Measurements from ENCODE around the gene HBS1L. TPM values are rescaled to one million over a fixed set of nuclear protein-coding genes. Genes with fewer than 3 reads are reported as not detected.

HBS1L gene
- total and polyA plus RNA-seq, 10 of the 15 experiments (the other 5 are each of a cell fraction or from before 2014, with no cell fraction given), result 58.7 to 142 (median 78.8) TPM

DNA sequence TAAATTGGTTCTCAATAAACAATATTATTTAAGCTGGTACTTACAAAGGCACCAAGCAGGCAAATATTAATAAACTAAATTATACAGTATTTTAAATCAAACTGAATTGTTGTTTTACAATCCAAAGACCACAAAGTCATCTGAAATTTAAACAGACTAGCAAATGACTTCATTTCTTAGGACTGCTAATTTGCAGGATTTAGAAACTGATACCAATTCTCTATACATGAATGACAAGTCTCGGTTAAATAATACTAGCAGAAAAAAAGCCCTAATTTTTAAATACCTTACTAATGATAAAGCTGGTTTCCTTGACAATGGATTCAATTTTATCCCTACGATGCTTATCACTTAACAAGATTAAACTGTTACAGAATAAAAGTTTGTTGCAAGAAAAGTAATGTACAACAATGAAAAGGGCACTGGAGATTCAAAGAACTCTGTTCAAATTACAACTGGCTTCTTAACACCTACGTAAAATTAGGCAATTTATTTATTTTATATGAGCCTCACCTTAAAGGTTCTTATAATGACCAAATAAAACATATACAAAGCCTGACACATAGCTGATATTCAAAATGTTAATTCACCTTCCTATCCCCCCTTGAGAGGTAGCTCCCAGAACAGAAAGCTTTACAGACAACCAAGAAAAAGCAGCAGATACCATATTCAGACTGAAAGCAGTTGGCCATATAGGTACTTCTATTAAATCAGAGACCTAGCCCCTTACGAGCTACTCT, 33.1 kb downstream of the HBS1L start (continued):
- TF ChIP-seq, protein P1, sequence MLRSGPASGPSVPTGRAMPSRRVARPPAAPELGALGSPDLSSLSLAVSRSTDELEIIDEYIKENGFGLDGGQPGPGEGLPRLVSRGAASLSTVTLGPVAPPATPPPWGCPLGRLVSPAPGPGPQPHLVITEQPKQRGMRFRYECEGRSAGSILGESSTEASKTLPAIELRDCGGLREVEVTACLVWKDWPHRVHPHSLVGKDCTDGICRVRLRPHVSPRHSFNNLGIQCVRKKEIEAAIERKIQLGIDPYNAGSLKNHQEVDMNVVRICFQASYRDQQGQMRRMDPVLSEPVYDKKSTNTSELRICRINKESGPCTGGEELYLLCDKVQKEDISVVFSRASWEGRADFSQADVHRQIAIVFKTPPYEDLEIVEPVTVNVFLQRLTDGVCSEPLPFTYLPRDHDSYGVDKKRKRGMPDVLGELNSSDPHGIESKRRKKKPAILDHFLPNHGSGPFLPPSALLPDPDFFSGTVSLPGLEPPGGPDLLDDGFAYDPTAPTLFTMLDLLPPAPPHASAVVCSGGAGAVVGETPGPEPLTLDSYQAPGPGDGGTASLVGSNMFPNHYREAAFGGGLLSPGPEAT (IDR thresholded peaks at IDR 0.05; ENCODE audit: low read depth), result 0 out of 2 replicates have a peak, but pooled peaks have one; percentile 22
- TF ChIP-seq ETV6 (conservative IDR thresholded peaks at IDR 0.05 in 1 of 2, IDR thresholded peaks at IDR 0.05 in 1 of 2; ENCODE audit: borderline replicate concordance in 1 of 2, low read depth in 1 of 2), result no peak
- 0 out of 2 replicates have a peak, but pooled peaks have one; percentile 12 for TF ChIP-seq GABPA (IDR thresholded peaks at IDR 0.05; ENCODE audit: low read depth)
- TF ChIP-seq CEBPB (IDR thresholded peaks at IDR 0.05; ENCODE audit: borderline replicate concordance in 1 of 2, low read depth in 2 of 2, low read length in 2 of 2), result 0 out of 4 replicates have a peak, but pooled peaks of 1 of the 2 experiments have one; percentile 25
- peak; percentile 52; the same call in 1 of the 2 replicates for TF ChIP-seq FOXM1 (IDR thresholded peaks at IDR 0.05; ENCODE audit: low read depth, low read length)

DNA sequence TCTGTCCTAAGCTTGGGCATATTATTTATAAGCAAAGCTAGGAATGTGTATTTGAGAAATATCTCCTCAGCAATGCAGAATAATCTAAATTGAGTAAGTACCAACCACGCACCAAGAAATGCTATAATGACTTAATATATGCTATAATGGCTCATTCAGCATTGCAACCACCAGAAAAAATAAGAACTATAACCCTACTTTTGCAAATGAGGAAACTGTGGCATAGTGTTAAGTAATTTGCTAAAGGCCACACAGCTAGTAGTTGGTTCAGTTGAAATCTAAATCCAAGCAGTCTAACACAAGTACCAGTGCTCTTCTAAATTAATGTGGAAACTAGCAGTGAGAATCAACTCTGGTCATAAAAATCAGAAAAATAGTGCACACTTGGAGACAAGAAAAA, 35.7 kb downstream of the HBS1L start:
- Histone ChIP-seq H3K4me1 (ENCODE audit: control insufficient read depth, insufficient read depth, low read length) (peaks cover 23% of the 10 kb centered on the region), H3K9me3 (replicated peaks; ENCODE audit: control insufficient read depth, insufficient read depth, low read length) (no peaks in the 10 kb centered on the region), H3K4me2 (ENCODE audit: control insufficient read depth, insufficient read depth) (no peak overlapping the region), H3K9ac (ENCODE audit: control insufficient read depth, insufficient read depth, low read length) (no peak overlapping the region), H4K20me1 (ENCODE audit: control insufficient read depth, insufficient read depth) (no peaks in the 10 kb centered on the region), H2AFZ (ENCODE audit: control insufficient read depth, low read depth, low read length) (no peak overlapping the region), H3K79me2 (ENCODE audit: control insufficient read depth, insufficient read depth, low read length) (peaks cover 2% of the 10 kb centered on the region), H3K4me3 (no peak overlapping the region), H3K27me3 (replicated peaks in 1 of 2; ENCODE audit: control insufficient read depth in 2 of 2, insufficient read depth in 2 of 2, low read length in 1 of 2) (no peaks in the 10 kb centered on the region), H3K27ac (ENCODE audit: control insufficient read depth, insufficient read depth) (no peak overlapping the region), H3K36me3 (ENCODE audit: control insufficient read depth in 2 of 2, insufficient read depth in 2 of 2, low read length in 1 of 2) (no peaks in the 10 kb centered on the region)
- DNase-seq (ENCODE audit: low read depth, low spot score) (no peak), FAIRE-seq (peak; percentile 18), ATAC-seq (no peak)
- TF ChIP-seq, protein P2, sequence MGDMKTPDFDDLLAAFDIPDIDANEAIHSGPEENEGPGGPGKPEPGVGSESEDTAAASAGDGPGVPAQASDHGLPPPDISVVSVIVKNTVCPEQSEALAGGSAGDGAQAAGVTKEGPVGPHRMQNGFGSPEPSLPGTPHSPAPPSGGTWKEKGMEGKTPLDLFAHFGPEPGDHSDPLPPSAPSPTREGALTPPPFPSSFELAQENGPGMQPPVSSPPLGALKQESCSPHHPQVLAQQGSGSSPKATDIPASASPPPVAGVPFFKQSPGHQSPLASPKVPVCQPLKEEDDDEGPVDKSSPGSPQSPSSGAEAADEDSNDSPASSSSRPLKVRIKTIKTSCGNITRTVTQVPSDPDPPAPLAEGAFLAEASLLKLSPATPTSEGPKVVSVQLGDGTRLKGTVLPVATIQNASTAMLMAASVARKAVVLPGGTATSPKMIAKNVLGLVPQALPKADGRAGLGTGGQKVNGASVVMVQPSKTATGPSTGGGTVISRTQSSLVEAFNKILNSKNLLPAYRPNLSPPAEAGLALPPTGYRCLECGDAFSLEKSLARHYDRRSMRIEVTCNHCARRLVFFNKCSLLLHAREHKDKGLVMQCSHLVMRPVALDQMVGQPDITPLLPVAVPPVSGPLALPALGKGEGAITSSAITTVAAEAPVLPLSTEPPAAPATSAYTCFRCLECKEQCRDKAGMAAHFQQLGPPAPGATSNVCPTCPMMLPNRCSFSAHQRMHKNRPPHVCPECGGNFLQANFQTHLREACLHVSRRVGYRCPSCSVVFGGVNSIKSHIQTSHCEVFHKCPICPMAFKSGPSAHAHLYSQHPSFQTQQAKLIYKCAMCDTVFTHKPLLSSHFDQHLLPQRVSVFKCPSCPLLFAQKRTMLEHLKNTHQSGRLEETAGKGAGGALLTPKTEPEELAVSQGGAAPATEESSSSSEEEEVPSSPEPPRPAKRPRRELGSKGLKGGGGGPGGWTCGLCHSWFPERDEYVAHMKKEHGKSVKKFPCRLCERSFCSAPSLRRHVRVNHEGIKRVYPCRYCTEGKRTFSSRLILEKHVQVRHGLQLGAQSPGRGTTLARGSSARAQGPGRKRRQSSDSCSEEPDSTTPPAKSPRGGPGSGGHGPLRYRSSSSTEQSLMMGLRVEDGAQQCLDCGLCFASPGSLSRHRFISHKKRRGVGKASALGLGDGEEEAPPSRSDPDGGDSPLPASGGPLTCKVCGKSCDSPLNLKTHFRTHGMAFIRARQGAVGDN (IDR thresholded peaks at IDR 0.05), result no peak
- TF ChIP-seq NR2C2 (IDR thresholded peaks at IDR 0.05; ENCODE audit: borderline replicate concordance, control insufficient read depth, insufficient read length, low read depth), result no peak
- TF ChIP-seq MEF2A (IDR thresholded peaks at IDR 0.05; ENCODE audit: insufficient read depth, low read depth, low read length), result no peak
- no peak for TF ChIP-seq STAT3 (IDR thresholded peaks at IDR 0.05; ENCODE audit: low read depth, low read length)
- TF ChIP-seq PAX8 (IDR thresholded peaks at IDR 0.05), result no peak
- no peak for TF ChIP-seq CBX3 (IDR thresholded peaks at IDR 0.05; ENCODE audit: borderline replicate concordance, low read depth)
- no peak for TF ChIP-seq CBX5 (IDR thresholded peaks at IDR 0.05; ENCODE audit: low read depth)
- no TSS peak for BruUV-seq (replicated peaks)
- WGBS (ENCODE audit: insufficient coverage, insufficient replicate concordance, low lambda C conversion rate, missing lambda C conversion rate), result 100% methylated on average over 1 of the region's 1 CpG
- ChIA-PET SMC1A (ENCODE audit: uncharacterized antibody, unreplicated experiment) (interaction anchor here (0.8 to 1.8 kb wide), 5 partner anchors 9 to 67 kb away, joined by 3 to 6 read pairs (median 4); no protein-coding TSS in a partner anchor), POLR2A (interaction anchor here (1.6 kb wide), 1 partner anchor 10 kb away, joined by 3 read pairs; no protein-coding TSS in a partner anchor), RAD21 (ENCODE audit: unreplicated experiment) (interaction anchor here (0.5 to 1.4 kb wide), 6 partner anchors 11 to 172 kb away, joined by 3 to 6 read pairs (median 3); partner anchors contain the start of gene HBS1L), CTCF (interaction anchor here (1.4 kb wide), 1 partner anchor 10 kb away, joined by 3 read pairs; no protein-coding TSS in a partner anchor)
- in situ Hi-C loops (cut with MboI) (loop anchor here (25.0 kb wide), 1 partner anchor 1268 kb away; the partner anchor contains the start of gene BCLAF1), intact Hi-C loops (cut with micrococcal nuclease; ENCODE audit: unreplicated experiment) (no loop called here)

Data from GM12878 (cell line).